IMR-90 (cell line): Measurements from ENCODE around the gene TMEM53. TPM values are rescaled to one million over a fixed set of nuclear protein-coding genes. Genes with fewer than 3 reads are reported as not detected.

Experiments
- ATAC-seq: fragments of 200-7000 bp; cut with Tn5 transposase; 2 replicates; pipeline ENCODE4 v1.9.1; 2020; ENCODE audit warnings: low read depth, mild to moderate bottlenecking, moderate library complexity
- BruUV-seq: library from RNA; stranded (reverse); fragments of 400-500 nt; replicated peaks from 2 replicates; lab custom pipeline; 2021; lab: Mats Ljungman, UMichigan
- CTCF ChIA-PET: fragments of 300-600 bp; formaldehyde crosslinking; extraction: SDS; loops from one replicate; lab custom pipeline; 2021; ENCODE audit warnings: antibody characterized with exemption; lab: Yijun Ruan, JAX
- POLR2A ChIA-PET: fragments of 300-600 bp; sonication (Branson Sonifier 250); formaldehyde crosslinking; loops from one replicate; lab custom pipeline; 2022; ENCODE audit warnings: antibody characterized with exemption; ENCODE audit not compliant: unreplicated experiment; lab: Charles Lee
- DNase-seq: peaks from one replicate; pipeline ENCODE4 v3.0.0; 2013
- H2AFZ ChIP-seq: replicated peaks from 2 replicates; pipeline ENCODE3; 2013; ENCODE audit warnings: low read length, mild to moderate bottlenecking; ENCODE audit not compliant: poor library complexity
- H2AK5ac ChIP-seq: 2 replicates; pipeline ENCODE4 v1.6.1; 2013; ENCODE audit warnings: low read depth, low read length, inconsistent platforms
- H2AK9ac ChIP-seq: replicated peaks from 2 replicates; pipeline ENCODE3; 2013; ENCODE audit warnings: mild to moderate bottlenecking, low read depth, low read length, moderate library complexity; ENCODE audit not compliant: poor library complexity
- H2BK120ac ChIP-seq: 2 replicates; pipeline ENCODE4 v1.6.1; 2013; ENCODE audit warnings: low read depth, low read length, inconsistent platforms
- H2BK15ac ChIP-seq: 3 replicates; pipeline ENCODE4 v1.6.1; 2013; ENCODE audit warnings: low read depth, low read length, inconsistent platforms
- H2BK20ac ChIP-seq: 2 replicates; pipeline ENCODE4 v1.6.1; 2013; ENCODE audit warnings: low read depth, mild to moderate bottlenecking, inconsistent platforms, low read length, moderate library complexity
- H2BK5ac ChIP-seq: 2 replicates; pipeline ENCODE4 v1.6.1; 2013; ENCODE audit warnings: mild to moderate bottlenecking, low read depth, low read length, inconsistent platforms; ENCODE audit not compliant: poor library complexity, severe bottlenecking
- H3K14ac ChIP-seq: replicated peaks from 2 replicates; pipeline ENCODE4 v1.6.1; 2013; ENCODE audit warnings: low read depth, low read length, inconsistent platforms
- H3K18ac ChIP-seq: 2 replicates; pipeline ENCODE4 v1.6.1; 2013; ENCODE audit warnings: low read depth, low read length, control low read depth
- H3K23ac ChIP-seq: 2 replicates; pipeline ENCODE4 v1.6.1; 2013; ENCODE audit warnings: low read depth, low read length, inconsistent platforms
- H3K27ac ChIP-seq: 2 replicates; pipeline ENCODE4 v1.5.1; 2013; ENCODE audit warnings: mild to moderate bottlenecking, control low read depth, low read length; ENCODE audit not compliant: insufficient read depth
- H3K27me3 ChIP-seq: 2 replicates; pipeline ENCODE4 v1.6.1; 2013; ENCODE audit warnings: low read length; ENCODE audit not compliant: control insufficient read depth, insufficient read depth
- H3K36me3 ChIP-seq: 2 replicates; pipeline ENCODE4 v1.6.1; 2013; ENCODE audit warnings: low read length, mixed read lengths; ENCODE audit not compliant: control insufficient read depth, insufficient read depth
- H3K4ac ChIP-seq: 2 replicates; pipeline ENCODE4 v1.6.1; 2013; ENCODE audit warnings: low read depth, low read length, inconsistent platforms
- H3K4me1 ChIP-seq: 2 replicates; pipeline ENCODE4 v1.6.1; 2013; ENCODE audit warnings: low read length, mixed read lengths; ENCODE audit not compliant: control insufficient read depth, insufficient read depth
- H3K4me2 ChIP-seq: 2 replicates; pipeline ENCODE4 v1.6.1; 2013; ENCODE audit warnings: low read depth, mild to moderate bottlenecking, control low read depth, low read length, moderate library complexity
- H3K4me3 ChIP-seq: 2 replicates; pipeline ENCODE4 v1.5.1; 2013; ENCODE audit warnings: low read depth, mild to moderate bottlenecking, control low read depth, low read length, moderate library complexity; ENCODE audit not compliant: insufficient read depth
- H3K56ac ChIP-seq: 2 replicates; pipeline ENCODE4 v1.6.1; 2013; ENCODE audit warnings: low read length, inconsistent platforms; ENCODE audit not compliant: insufficient read depth; ENCODE audit errors: extremely low read depth
- H3K79me1 ChIP-seq, 2 experiments: 2 replicates each; pipeline ENCODE4 v1.6.1; 2013; ENCODE audit warnings: low read length in 2 of 2, inconsistent platforms in 1 of 2, low read depth in 1 of 2
- H3K9ac ChIP-seq: 2 replicates; pipeline ENCODE4 v1.6.1; 2013; ENCODE audit warnings: low read depth, low read length, control low read depth
- H3K9me1 ChIP-seq: 2 replicates; pipeline ENCODE4 v1.6.1; 2013; ENCODE audit warnings: low read length, inconsistent platforms; ENCODE audit not compliant: insufficient read depth
- H3K9me3 ChIP-seq: 2 replicates; pipeline ENCODE4 v1.6.1; 2013; ENCODE audit warnings: low read length; ENCODE audit not compliant: control insufficient read depth, insufficient read depth
- H4K20me1 ChIP-seq: 2 replicates; pipeline ENCODE4 v1.6.1; 2013; ENCODE audit warnings: low read length, inconsistent platforms; ENCODE audit not compliant: insufficient read depth
- H4K5ac ChIP-seq: 2 replicates; pipeline ENCODE4 v1.6.1; 2013; ENCODE audit warnings: mild to moderate bottlenecking, low read depth, low read length, control low read depth
- H4K8ac ChIP-seq, 2 experiments: 2 replicates each; pipeline ENCODE4 v1.6.1; 2013; ENCODE audit warnings: low read depth in 2 of 2, low read length in 2 of 2, control low read depth in 1 of 2, inconsistent platforms in 1 of 2
- H4K91ac ChIP-seq: 2 replicates; pipeline ENCODE4 v1.6.1; 2013; ENCODE audit warnings: low read depth, low read length, inconsistent platforms; ENCODE audit not compliant: insufficient read depth
- BHLHE40 ChIP-seq: fragments of 150-350 bp; IDR thresholded peaks from 2 replicates; pipeline ENCODE4 v1.6.1; 2016; ENCODE audit warnings: mild to moderate bottlenecking, low read depth, low read length
- CEBPB ChIP-seq: IDR thresholded peaks from 2 replicates; pipeline ENCODE4 v1.6.1; 2012; ENCODE audit warnings: low read depth, low read length, improper control_type of control experiment
- CHD1 ChIP-seq: IDR thresholded peaks from 2 replicates; pipeline ENCODE4 v1.6.1; 2012; ENCODE audit warnings: low read depth, low read length, improper control_type of control experiment
- CTCF ChIP-seq: conservative IDR thresholded peaks from 2 replicates; pipeline ENCODE4 v1.5.1; 2012; ENCODE audit warnings: mild to moderate bottlenecking, low read depth, low read length, improper control_type of control experiment
- ELK1 ChIP-seq: fragments of 150-350 bp; IDR thresholded peaks from 2 replicates; pipeline ENCODE4 v1.6.1; 2016; ENCODE audit warnings: low read depth, mild to moderate bottlenecking, low read length, moderate library complexity, borderline replicate concordance
- FOS ChIP-seq: fragments of 150-350 bp; IDR thresholded peaks from 2 replicates; pipeline ENCODE4 v1.6.1; 2016; ENCODE audit warnings: low read depth, low read length
- MAFK ChIP-seq: IDR thresholded peaks from 2 replicates; pipeline ENCODE4 v1.6.1; 2012; ENCODE audit warnings: low read depth, low read length, improper control_type of control experiment
- MAZ ChIP-seq: IDR thresholded peaks from 2 replicates; pipeline ENCODE4 v1.6.1; 2012; ENCODE audit warnings: low read depth, mild to moderate bottlenecking, low read length, improper control_type of control experiment, moderate library complexity, borderline replicate concordance
- MXI1 ChIP-seq: IDR thresholded peaks from 2 replicates; pipeline ENCODE4 v1.6.1; 2012; ENCODE audit warnings: low read depth, mild to moderate bottlenecking, low read length, moderate library complexity, borderline replicate concordance
- NFE2L2 ChIP-seq: fragments of 150-350 bp; IDR thresholded peaks from 2 replicates; pipeline ENCODE4 v1.6.1; 2016; ENCODE audit warnings: low read depth, mild to moderate bottlenecking, low read length
- POLR2A ChIP-seq: IDR thresholded peaks from 2 replicates; pipeline ENCODE4 v1.6.1; 2012; ENCODE audit warnings: mild to moderate bottlenecking, low read depth, low read length
- RAD21 ChIP-seq: IDR thresholded peaks from 2 replicates; pipeline ENCODE4 v1.6.1; 2012; ENCODE audit warnings: low read length, improper control_type of control experiment
- RCOR1 ChIP-seq: IDR thresholded peaks from 2 replicates; pipeline ENCODE4 v1.6.1; 2012; ENCODE audit warnings: mild to moderate bottlenecking, low read length, improper control_type of control experiment; ENCODE audit not compliant: insufficient replicate concordance
- RFX5 ChIP-seq: IDR thresholded peaks from 2 replicates; pipeline ENCODE4 v1.8.0; 2012; ENCODE audit warnings: low read depth, mild to moderate bottlenecking, low read length, moderate library complexity
- SMC3 ChIP-seq: fragments of 150-350 bp; IDR thresholded peaks from 2 replicates; pipeline ENCODE4 v1.6.1; 2016; ENCODE audit warnings: low read depth, mild to moderate bottlenecking, antibody characterized with exemption, low read length, moderate library complexity
- USF2 ChIP-seq: fragments of 150-350 bp; IDR thresholded peaks from 2 replicates; pipeline ENCODE4 v1.6.1; 2017; ENCODE audit warnings: mild to moderate bottlenecking, antibody characterized with exemption, low read length, low read depth
- WGBS, 2 experiments: methylation state at CpG; one replicate each; pipeline versions ENCODE4 v1.1.5 to v1.1.7; 2013; ENCODE audit warnings: missing lambda C conversion rate in 2 of 2; ENCODE audit not compliant: insufficient read length in 1 of 2; ENCODE audit errors: extremely low coverage in 2 of 2; 5-methylcytosine and 5-hydroxymethylcytosine counted together
- dilution Hi-C: fragments of 300-500 bp; cut with HindIII; formaldehyde crosslinking; loops from one replicate; pipeline ENCODE4 v1.14.3; 2018; ENCODE audit warnings: low sequenced_read_pairs; ENCODE audit not compliant: unreplicated experiment
- in situ Hi-C: fragments of 300-500 bp; cut with MboI; formaldehyde crosslinking; loops from 3 replicates; pipeline ENCODE4 v1.14.3; 2019; ENCODE audit warnings: low sequenced_read_pairs, inconsistent platforms, mixed read lengths
- intact Hi-C: fragments of 100-400 bp; cut with micrococcal nuclease; formaldehyde crosslinking; loops from 2 replicates; pipeline ENCODE4 v1.10.0; 2022
- polyA plus RNA-seq, 3 experiments: library from polyadenylated mRNA; depleted of rRNA; stranded (reverse); fragments of >200 nt; gene quantifications; 2 replicates each; pipeline ENCODE4 v1.2.3, GENCODE V29; 2012; ENCODE audit warnings: low replicate concordance in 1 of 3
- total RNA-seq: library from RNA; depleted of rRNA; stranded (reverse); fragments of >200 nt; gene quantifications from 2 replicates; pipeline ENCODE4 v1.2.3, GENCODE V29; 2012

TMEM53 gene
- total and polyA plus RNA-seq, 2 of the 4 experiments (the other 2 are of a cell fraction) = 2.7 to 6.3 TPM

GRCh38 chr1:44611419-44611818, 62.9 kb downstream of the TMEM53 start:
- Histone ChIP-seq H3K4me2 (no peak overlapping the region), H3K56ac (no peak overlapping the region), H3K27ac (no peak overlapping the region), H3K9me3 (no peaks in the 10 kb centered on the region), H3K79me1 (no peaks in the 10 kb centered on the region), H4K5ac (no peak overlapping the region), H2AFZ (no peak overlapping the region), H3K4me3 (no peak overlapping the region), H3K14ac (no peak overlapping the region), H4K8ac (no peak overlapping the region), H3K36me3 (no peaks in the 10 kb centered on the region), H2AK5ac (no peak overlapping the region), H3K23ac (no peak overlapping the region), H2BK20ac (no peak overlapping the region), H3K27me3 (peaks cover 39% of the 10 kb centered on the region), H2AK9ac (no peak overlapping the region), H3K4me1 (no peaks in the 10 kb centered on the region), H3K9ac (no peak overlapping the region), H2BK15ac (no peak overlapping the region), H4K91ac (no peak overlapping the region), H3K18ac (no peak overlapping the region), H2BK5ac (no peak overlapping the region), H3K9me1 (no peaks in the 10 kb centered on the region), H3K4ac (no peak overlapping the region), H4K20me1 (no peaks in the 10 kb centered on the region), H2BK120ac (no peak overlapping the region)
- POLR2A ChIA-PET = no interaction called here
- no peak for DNase-seq
- dilution Hi-C loops = no loop called here
- no TSS peak for BruUV-seq
- no peak for ATAC-seq
- in situ Hi-C loops = no loop called here
- intact Hi-C loops = no loop called here
- WGBS, 2 experiments = 27% methylated on average over 2 of the region's 5 CpGs; no CpG with 5 or more reads in 1 of the 2 experiments
- CTCF ChIA-PET = interaction anchor here (0.6 to 5.0 kb wide), 3 partner anchors 10 to 104 kb away, joined by 3 to 39 read pairs (median 3); no protein-coding TSS in a partner anchor
- TF ChIP-seq CTCF (no peak), NFE2L2 (no peak), MXI1 (no peak), POLR2A (no peak), RCOR1 (no peak), MAFK (no peak), USF2 (no peak), BHLHE40 (no peak), RAD21 (no peak), SMC3 (no peak), CHD1 (no peak), CEBPB (no peak), RFX5 (no peak), FOS (no peak), ELK1 (no peak), MAZ (no peak)
